ENCODE results near the gene MOSPD3.

The MOSPD3 gene

DNA sequence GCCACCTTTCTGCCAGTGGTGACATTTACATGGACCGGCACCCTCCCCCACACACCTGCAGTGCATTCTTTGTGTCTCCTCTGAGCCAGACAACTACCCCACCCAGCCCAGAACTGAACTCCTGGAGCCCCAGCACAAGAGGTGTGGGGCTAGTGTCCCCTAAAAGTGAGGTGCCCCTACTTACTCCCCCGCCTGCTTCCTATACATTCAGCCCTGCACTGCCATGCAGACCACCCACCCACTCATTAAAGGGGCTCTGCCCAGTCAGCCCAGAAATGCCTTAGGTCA lies 40.6 kb upstream of the MOSPD3 start:
- ChIA-PET CTCF (interaction anchor here (0.8 to 2.1 kb wide), 4 partner anchors 10 to 134 kb away, joined by 4 to 10 read pairs (median 5); partner anchors contain the start of genes FBXO24, LRCH4 and POP7), POLR2A (interaction anchor here (1.7 kb wide), 1 partner anchor 14 kb away, joined by 5 read pairs; the partner anchor contains the start of genes FBXO24 and LRCH4)
- H3K4me3 ChIP-seq (ENCODE audit: low read depth, low read length): no peak overlapping the region
- DNase-seq (ENCODE audit: low read depth, low spot score): no peak
- TF ChIP-seq, protein P1, sequence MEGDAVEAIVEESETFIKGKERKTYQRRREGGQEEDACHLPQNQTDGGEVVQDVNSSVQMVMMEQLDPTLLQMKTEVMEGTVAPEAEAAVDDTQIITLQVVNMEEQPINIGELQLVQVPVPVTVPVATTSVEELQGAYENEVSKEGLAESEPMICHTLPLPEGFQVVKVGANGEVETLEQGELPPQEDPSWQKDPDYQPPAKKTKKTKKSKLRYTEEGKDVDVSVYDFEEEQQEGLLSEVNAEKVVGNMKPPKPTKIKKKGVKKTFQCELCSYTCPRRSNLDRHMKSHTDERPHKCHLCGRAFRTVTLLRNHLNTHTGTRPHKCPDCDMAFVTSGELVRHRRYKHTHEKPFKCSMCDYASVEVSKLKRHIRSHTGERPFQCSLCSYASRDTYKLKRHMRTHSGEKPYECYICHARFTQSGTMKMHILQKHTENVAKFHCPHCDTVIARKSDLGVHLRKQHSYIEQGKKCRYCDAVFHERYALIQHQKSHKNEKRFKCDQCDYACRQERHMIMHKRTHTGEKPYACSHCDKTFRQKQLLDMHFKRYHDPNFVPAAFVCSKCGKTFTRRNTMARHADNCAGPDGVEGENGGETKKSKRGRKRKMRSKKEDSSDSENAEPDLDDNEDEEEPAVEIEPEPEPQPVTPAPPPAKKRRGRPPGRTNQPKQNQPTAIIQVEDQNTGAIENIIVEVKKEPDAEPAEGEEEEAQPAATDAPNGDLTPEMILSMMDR (IDR thresholded peaks at IDR 0.05; ENCODE audit: insufficient read depth, low read length, missing control alignments): no peak

- ChIA-PET POLR2A (interaction anchor here (1.0 to 1.3 kb wide), 2 partner anchors 14 to 103 kb away, joined by 3 to 4 read pairs; partner anchors contain the start of genes FBXO24 and LRCH4), CTCF (interaction anchor here (1.1 to 2.6 kb wide), 3 partner anchors 8 to 12 kb away, joined by 6 to 15 read pairs (median 8); no protein-coding TSS in a partner anchor)
- H3K4me3 ChIP-seq (ENCODE audit: low read depth, low read length): no peak overlapping the region
- TF ChIP-seq, protein P1 (IDR thresholded peaks at IDR 0.05; ENCODE audit: insufficient read depth, low read length, missing control alignments): no peak
- no peak for DNase-seq (ENCODE audit: low read depth, low spot score)
Observed at GRCh38 chr7:100572281-100572948, 39.9 kb upstream of the MOSPD3 start.

GRCh38 chr7:100572949-100573675 lies 39.2 kb upstream of the MOSPD3 start:
- TF ChIP-seq, protein P1 (IDR thresholded peaks at IDR 0.05; ENCODE audit: insufficient read depth, low read length, missing control alignments): no peak
- ChIA-PET POLR2A (interaction anchor here (1.0 to 1.3 kb wide), 2 partner anchors 13 to 103 kb away, joined by 3 to 4 read pairs; partner anchors contain the start of genes FBXO24 and LRCH4), CTCF (interaction anchor here (1.1 to 2.6 kb wide), 2 partner anchors 9 to 11 kb away, joined by 8 to 15 read pairs; no protein-coding TSS in a partner anchor)
- no peak overlapping the region for H3K4me3 ChIP-seq (ENCODE audit: low read depth, low read length)
- DNase-seq (ENCODE audit: low read depth, low spot score): no peak

- TF ChIP-seq, protein P1 (IDR thresholded peaks at IDR 0.05; ENCODE audit: insufficient read depth, low read length, missing control alignments): peak; percentile 1
- ChIA-PET POLR2A (no interaction called here), CTCF (interaction anchor here (2.6 kb wide), 1 partner anchor 10 kb away, joined by 15 read pairs; no protein-coding TSS in a partner anchor)
- DNase-seq (ENCODE audit: low read depth, low spot score): no peak
- no peak within 1 kb of the TSS for H3K4me3 ChIP-seq (ENCODE audit: low read depth, low read length)
Observed at GRCh38 chr7:100573691-100574361, 38.5 kb upstream of the MOSPD3 start, which contains the start of gene SAP25. TSS of gene SAP25 (minus strand) at chr7:100573900. CDS start at chr7:100573742, 158 bp downstream.

GRCh38 chr7:100574362-100575205 lies 37.8 kb upstream of the MOSPD3 start:
- H3K4me3 ChIP-seq (ENCODE audit: low read depth, low read length): no peak overlapping the region
- ChIA-PET CTCF (interaction anchor here (2.6 kb wide), 1 partner anchor 11 kb away, joined by 15 read pairs; no protein-coding TSS in a partner anchor), POLR2A (no interaction called here)
- no peak for DNase-seq (ENCODE audit: low read depth, low spot score)
- TF ChIP-seq, protein P1 (IDR thresholded peaks at IDR 0.05; ENCODE audit: insufficient read depth, low read length, missing control alignments): no peak

Data from AG04449 (cell line).